T1000 (cell line): ENCODE results near the gene PROX1.

ENCODE experiments used
- DNase-seq: peaks from one replicate; lab custom pipeline; 2025; ENCODE audit warnings: mixed read lengths; lab: John Stamatoyannopoulos, UW

The PROX1 gene

DNA sequence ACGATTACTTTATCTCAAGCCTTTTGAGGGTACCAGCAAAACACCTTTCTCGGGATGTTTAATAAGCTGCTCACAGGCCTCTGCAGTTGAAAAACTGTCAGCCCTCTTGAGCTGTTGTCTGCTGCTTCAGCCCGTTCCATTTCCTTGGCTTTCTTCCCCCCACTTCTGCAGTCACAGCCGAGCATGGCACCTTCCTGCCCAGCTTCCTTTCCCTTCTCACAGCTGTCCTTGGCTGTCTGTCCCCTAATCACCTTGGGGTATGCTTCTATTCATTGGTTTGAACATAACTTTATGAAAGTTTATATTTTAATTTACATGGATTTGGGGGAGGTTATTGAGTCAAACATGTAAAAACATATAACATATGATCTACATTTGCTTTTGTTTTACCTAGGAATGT is 6.9 kb upstream of the PROX1 start:
- DNase-seq, result no peak

DNA sequence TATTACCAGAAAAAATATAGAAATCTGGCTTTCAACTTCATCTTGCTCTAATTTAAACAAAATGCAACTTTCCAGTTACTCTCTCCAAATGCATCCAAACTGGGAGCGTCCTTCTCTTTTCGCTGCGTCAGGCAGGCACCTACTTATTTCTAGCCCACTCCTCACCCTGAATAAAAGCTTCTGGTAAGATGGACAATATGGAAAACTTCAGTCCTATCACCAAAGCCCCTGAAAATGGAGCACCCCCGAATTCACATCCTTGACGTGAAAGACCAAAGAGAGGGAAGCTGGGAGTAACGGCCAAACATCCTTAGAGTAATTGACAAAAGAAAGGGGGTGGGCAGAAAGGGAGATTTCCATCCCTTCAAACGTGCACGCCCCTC is 5.5 kb upstream of the PROX1 start:
- no peak for DNase-seq

DNA sequence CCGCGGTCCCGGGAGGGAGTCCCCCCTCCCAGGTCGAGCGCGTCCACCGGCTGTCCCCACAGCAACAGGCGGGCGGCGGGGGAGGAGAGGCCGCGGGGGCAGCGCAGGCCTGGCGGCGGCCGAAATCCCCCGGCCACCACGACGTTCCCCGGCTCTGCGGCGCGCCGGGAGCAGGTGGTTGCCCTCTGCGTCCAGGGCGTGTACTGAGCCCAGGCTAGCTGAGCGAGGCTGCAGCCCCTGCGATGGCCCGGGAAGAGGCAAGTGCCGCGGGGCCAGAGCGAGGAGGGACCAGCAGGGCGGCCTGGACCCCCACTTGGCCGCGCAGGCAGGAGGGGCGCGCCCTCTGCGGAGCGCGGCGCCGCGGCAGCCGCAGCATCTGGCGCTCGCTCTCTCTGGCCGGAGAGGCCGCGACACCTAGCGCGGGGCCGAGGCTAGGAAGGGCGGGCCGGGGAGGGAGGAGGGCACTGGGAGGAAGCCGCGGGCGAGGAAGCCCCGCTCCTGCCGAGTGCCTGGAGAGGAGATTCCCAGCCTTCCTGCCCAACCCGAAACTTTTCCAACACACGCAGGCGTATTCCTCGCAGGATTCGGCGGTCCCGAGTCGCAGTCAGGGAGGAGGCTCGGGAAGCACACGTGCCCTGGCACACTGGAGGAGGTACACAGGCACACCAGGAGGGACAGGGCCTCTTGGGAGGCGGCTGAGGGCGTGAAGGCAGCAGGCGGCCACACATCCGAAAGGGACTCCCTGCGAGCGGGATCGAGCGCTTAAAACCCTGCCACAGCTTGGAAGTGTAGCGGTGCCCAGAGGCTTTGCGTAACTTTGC is 4.9 kb upstream of the PROX1 start:
- DNase-seq, result no peak

DNA sequence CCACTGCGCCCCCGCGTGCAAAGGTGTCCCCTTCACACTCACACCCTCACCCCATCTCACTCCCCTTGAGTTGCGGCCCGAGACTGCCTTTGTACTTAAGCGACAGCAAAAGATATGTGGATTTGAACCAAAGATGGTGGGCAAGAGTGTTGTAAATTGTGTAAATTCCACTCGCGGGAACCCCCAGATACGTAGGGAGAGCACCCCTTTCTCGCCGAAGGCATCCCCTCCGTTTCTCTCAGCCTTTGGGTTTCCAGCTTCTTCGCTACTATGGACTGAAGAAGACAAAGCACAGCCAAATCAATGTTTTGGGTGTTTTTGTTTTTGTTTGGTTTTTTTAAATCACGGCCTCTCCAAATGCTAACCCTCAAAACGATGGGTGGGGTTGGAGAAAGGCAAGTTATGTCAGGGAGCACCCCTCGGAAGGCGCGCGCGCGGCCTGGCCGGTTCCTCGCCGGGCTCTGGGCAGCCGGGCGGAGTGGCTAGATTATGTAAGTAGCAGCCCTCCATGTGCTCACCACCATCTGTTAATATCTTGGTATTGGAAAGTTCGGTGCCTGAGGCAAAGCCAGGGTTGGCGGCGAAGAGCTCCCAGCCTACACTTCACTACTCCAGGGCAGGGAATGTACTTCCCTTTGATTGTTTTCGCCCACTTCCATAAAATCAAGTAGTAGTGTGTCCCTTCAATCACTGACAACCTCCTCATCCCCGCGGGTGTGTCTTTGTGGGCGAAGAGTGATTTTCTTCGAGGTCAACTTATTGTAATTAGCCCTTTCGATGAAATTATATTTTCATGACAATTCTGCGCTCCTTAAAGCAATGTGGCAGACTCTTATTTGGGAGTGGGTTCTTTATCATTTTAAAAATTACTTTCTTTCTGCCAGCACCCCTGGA is 4.0 kb upstream of the PROX1 start:
- DNase-seq, result no peak

- no peak for DNase-seq
Measured at GRCh38 chr1:213984387-213985208, 3.2 kb upstream of the PROX1 start.

DNA sequence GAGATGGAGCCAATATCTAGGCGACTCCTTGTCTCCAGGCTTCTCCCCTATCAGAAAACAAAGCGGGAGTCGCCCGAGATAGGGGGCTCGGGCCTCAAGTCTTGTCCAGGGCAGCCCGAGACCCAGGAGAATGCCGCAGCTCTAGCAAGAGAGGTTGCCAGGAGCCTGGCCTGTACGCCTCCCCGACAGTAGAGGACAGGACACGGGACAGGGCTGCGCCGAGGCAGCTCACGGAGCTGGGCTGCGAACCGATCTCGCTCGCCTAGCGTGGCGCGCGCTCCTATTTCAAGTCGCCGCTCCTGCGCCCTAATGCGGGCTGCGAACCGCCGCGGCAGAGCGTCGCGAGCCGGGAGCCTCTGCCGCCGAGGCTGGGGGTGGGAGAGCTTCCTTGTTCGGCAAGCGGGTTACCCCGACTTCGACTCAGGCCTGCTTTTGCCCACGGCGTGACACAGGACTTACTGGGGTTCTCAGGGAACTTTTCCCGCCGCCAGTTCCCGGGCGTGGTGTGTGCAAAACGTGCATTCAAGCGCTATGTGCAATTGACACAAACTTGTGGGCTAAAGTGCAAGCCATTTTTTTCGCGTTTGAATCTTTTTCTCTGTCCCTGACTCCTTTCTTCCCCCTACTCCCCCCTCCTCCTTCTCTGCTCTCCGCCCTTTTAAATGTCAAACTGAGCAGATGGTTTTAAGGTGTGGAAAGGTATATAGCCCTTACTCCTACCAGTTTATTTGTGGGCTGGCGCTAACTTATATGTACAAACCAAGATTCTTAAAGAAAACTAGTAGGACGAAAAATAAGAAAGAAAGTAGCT is 2.4 kb upstream of the PROX1 start:
- DNase-seq, result no peak

- no peak for DNase-seq
Measured at GRCh38 chr1:213986020-213986924, 1.5 kb upstream of the PROX1 start.

- DNase-seq, result no peak
Measured at GRCh38 chr1:213986925-213987250, 885 bp upstream of the PROX1 start.

GRCh38 chr1:213987422-213987926 is 299 bp upstream of the PROX1 start:
- peak; percentile 74 for DNase-seq

GRCh38 chr1:213988507-213989001 is 781 bp downstream of the PROX1 start:
- DNase-seq, result no peak

DNA sequence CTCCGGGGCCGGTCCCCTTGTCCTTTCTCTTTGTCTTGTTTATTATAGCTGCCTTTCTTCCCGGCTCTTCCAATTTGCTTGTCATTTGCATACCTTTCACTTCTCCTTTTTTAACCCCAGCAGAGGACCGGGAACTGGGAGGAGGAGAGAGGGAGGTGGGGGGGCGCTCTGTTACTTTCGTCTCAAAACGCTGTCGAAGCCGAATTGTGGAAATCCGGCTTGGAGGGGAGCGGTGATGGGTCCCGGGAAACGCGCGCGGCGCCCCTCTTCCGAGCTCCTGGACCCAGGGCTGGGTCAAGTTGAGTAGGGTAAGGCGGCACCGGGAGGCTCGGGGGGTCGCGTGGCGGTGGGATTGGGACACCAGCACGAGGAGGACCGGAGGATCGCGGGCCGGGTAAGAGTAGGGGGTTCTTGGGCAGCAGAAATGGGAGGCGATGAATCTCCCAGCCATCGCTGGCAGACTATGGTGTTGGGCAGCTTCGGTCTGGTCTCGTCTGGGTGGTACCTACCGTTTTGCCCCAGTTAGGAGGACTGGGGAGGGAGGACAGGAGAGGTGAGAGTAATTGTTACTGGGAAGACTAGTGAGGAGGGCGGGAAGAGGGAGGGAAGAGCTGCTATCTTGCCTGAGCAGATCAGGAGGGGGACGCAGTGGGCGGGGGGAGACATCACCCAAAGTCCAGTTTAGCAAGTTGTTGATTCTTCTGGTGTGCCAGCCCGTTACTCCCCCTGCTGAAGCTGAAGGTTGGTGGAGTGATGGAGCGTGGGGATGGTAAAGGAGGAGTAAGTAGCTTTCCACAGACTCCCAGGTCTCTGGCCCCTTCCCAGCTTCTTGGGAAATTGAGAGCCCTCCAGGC is 1.5 kb downstream of the PROX1 start:
- DNase-seq, result no peak

GRCh38 chr1:213993929-213994328 is 6.2 kb downstream of the PROX1 start:
- DNase-seq, result no peak

DNA sequence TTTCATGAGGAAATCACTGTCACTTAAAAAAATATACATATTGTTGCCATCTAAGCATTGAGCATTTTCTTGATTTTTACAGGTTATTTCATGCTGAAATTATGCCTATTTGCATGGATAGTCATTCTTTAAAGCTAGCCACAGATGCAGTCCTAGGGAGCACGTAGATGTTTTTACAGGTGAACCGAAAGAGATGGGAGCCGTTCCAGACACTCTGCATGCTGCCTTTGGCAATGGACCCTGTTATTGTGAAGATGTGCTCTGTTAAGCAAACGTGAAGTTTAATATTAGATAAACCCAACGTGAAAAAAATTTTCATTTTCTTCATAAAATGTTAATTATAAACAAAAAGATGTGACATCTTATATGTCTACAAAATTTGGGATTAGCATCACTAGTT is 7.1 kb downstream of the PROX1 start:
- no peak for DNase-seq

DNA sequence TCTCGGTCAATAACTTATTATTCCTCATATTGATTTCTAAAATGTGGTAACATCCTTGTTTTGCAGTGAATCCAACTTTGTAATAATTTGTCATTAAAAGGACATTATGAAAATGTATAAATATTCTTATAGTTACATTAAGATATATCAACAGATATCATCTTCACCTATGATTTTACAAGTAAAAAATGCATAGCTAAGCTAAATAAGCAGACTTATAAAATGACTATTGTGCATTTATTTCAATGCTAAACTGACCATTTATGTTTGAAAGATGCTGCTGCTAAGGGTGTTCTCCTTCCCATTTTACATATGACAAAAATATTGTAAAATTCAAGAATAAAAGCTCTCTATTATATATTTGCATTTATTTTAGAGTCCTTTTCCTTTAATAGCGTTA is 7.8 kb downstream of the PROX1 start:
- no peak for DNase-seq

GRCh38 chr1:213996320-213997037 is 8.7 kb downstream of the PROX1 start:
- no peak for DNase-seq

DNA sequence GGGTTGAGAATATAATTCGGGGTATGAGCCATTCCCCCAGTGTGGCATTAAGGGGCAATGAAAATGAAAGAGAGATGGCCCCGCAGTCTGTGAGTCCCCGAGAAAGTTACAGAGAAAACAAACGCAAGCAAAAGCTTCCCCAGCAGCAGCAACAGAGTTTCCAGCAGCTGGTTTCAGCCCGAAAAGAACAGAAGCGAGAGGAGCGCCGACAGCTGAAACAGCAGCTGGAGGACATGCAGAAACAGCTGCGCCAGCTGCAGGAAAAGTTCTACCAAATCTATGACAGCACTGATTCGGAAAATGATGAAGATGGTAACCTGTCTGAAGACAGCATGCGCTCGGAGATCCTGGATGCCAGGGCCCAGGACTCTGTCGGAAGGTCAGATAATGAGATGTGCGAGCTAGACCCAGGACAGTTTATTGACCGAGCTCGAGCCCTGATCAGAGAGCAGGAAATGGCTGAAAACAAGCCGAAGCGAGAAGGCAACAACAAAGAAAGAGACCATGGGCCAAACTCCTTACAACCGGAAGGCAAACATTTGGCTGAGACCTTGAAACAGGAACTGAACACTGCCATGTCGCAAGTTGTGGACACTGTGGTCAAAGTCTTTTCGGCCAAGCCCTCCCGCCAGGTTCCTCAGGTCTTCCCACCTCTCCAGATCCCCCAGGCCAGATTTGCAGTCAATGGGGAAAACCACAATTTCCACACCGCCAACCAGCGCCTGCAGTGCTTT is 9.4 kb downstream of the PROX1 start:
- DNase-seq, result no peak

DNA sequence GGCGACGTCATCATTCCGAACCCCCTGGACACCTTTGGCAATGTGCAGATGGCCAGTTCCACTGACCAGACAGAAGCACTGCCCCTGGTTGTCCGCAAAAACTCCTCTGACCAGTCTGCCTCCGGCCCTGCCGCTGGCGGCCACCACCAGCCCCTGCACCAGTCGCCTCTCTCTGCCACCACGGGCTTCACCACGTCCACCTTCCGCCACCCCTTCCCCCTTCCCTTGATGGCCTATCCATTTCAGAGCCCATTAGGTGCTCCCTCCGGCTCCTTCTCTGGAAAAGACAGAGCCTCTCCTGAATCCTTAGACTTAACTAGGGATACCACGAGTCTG is 10.0 kb downstream of the PROX1 start:
- DNase-seq, result no peak

- DNase-seq, result no peak
Measured at GRCh38 chr1:213998785-213999184, 11.0 kb downstream of the PROX1 start.
